Chondrocyte (in vitro differentiated cells): Measurements from ENCODE around the gene STXBP4. TPM values are rescaled to one million over a fixed set of nuclear protein-coding genes. Genes with fewer than 3 reads are reported as not detected.
A peak's percentile ranks its signal among the peaks of the same experiment; 100 is the strongest.

Experiments used
- DNase-seq: peaks from one replicate; pipeline ENCODE4 v3.0.0; 2021; ENCODE audit warnings: mixed read lengths, low spot score
- H3K27ac Mint-ChIP-seq: one replicate; pipeline ENCODE4 v1.8.0; 2021; ENCODE audit warnings: mild to moderate bottlenecking, moderate library complexity, mixed read lengths; ENCODE audit not compliant: unreplicated experiment
- H3K27me3 Mint-ChIP-seq: 2 replicates; pipeline ENCODE4 v1.8.0; 2021; ENCODE audit warnings: low read depth, mixed read lengths
- H3K36me3 Mint-ChIP-seq: 2 replicates; pipeline ENCODE4 v1.8.0; 2021; ENCODE audit warnings: low read depth, mixed read lengths
- H3K4me1 Mint-ChIP-seq: 2 replicates; pipeline ENCODE4 v1.8.0; 2021; ENCODE audit warnings: low read depth, mild to moderate bottlenecking, mixed read lengths
- H3K4me3 Mint-ChIP-seq: one replicate; pipeline ENCODE4 v1.8.0; 2021; ENCODE audit warnings: mild to moderate bottlenecking, moderate library complexity, mixed read lengths; ENCODE audit not compliant: unreplicated experiment
- H3K9me3 Mint-ChIP-seq: 2 replicates; pipeline ENCODE4 v1.8.0; 2021; ENCODE audit warnings: low read depth, mixed read lengths
- total RNA-seq: library from RNA; stranded (reverse); gene quantifications from 3 replicates; pipeline ENCODE4 v1.2.1, GENCODE V29; 2021
- TF ChIP-seq, protein P1 (sequence below): fragments of 200-600 bp; sonication (generic); IDR thresholded peaks from 2 replicates; pipeline ENCODE4 v1.5.0; 2021; ENCODE audit warnings: antibody characterized with exemption, mild to moderate bottlenecking, moderate library complexity

The STXBP4 gene
- total RNA-seq, 1 donor from 2014 or later = 11.9 TPM

DNA sequence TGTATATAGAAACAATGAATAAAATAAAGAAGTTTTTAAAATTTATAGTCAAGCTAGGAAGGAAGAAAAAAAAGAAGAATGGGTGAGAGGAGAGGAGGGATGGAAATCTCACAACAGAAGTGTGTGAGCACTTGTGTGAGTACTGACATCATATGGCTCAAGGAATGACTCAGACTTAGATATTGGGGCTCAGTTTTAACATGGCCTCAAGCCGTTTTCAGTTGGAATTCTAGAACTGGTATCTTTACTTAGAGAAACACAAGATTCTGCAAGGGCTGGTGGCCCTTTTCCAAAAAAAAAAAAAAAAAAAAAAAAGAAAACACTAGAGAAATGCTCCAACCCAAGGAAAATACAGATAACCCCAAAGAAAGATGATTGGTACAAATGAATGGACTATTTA lies 55.1 kb downstream of the STXBP4 start:
- Mint-ChIP-seq H3K4me3 (no peak overlapping the region), H3K27ac (no peak overlapping the region), H3K4me1 (no peaks in the 10 kb centered on the region), H3K36me3 (peaks cover 2% of the 10 kb centered on the region), H3K27me3 (no peaks in the 10 kb centered on the region), H3K9me3 (no peaks in the 10 kb centered on the region)
- DNase-seq = no peak
- TF ChIP-seq, protein P1, sequence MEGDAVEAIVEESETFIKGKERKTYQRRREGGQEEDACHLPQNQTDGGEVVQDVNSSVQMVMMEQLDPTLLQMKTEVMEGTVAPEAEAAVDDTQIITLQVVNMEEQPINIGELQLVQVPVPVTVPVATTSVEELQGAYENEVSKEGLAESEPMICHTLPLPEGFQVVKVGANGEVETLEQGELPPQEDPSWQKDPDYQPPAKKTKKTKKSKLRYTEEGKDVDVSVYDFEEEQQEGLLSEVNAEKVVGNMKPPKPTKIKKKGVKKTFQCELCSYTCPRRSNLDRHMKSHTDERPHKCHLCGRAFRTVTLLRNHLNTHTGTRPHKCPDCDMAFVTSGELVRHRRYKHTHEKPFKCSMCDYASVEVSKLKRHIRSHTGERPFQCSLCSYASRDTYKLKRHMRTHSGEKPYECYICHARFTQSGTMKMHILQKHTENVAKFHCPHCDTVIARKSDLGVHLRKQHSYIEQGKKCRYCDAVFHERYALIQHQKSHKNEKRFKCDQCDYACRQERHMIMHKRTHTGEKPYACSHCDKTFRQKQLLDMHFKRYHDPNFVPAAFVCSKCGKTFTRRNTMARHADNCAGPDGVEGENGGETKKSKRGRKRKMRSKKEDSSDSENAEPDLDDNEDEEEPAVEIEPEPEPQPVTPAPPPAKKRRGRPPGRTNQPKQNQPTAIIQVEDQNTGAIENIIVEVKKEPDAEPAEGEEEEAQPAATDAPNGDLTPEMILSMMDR = no peak

DNA sequence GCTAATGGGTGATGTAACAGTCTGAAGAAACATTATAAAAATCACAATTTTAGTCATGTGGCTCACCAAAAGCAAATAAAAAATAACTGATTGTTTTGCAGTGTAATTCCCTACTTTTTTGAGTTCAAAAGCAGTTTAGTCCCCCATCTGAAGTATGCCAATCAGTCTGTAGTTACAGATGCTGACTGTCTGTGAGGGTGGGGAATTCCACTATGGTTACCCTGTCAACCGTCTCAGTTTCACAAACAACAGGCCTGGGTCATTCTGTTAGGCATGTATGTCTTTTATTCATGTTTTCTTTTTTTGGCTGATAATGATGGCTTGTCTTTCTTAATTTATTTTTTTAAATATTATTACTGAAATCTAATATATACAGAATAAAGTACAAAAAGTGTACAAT lies 69.3 kb downstream of the STXBP4 start:
- no peaks in the 10 kb centered on the region for H3K27me3 Mint-ChIP-seq
- peaks cover 1% of the 10 kb centered on the region for H3K36me3 Mint-ChIP-seq
- TF ChIP-seq, protein P1 = no peak
- DNase-seq = no peak
- H3K4me3 Mint-ChIP-seq = no peak overlapping the region
- no peaks in the 10 kb centered on the region for H3K4me1 Mint-ChIP-seq
- no peaks in the 10 kb centered on the region for H3K9me3 Mint-ChIP-seq
- H3K27ac Mint-ChIP-seq = no peak overlapping the region

DNA sequence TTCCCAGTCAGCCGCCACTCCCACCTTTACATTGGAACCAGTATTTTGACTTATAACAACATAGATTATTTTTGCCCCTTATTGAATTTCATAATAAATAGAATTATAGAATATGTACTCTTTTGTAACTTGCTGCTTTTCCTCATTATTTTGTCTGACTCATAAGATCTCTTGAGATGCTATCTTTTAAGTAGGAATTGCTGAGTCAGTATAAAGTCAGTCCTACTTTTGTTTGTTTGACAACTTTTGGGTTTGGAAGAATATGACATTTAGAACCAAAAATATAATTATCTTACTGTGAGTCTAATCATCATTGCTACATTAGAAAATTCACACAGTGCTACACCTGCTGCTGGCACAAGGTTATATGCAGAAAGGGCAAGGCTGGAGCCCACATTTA lies 69.7 kb downstream of the STXBP4 start:
- no peaks in the 10 kb centered on the region for H3K9me3 Mint-ChIP-seq
- TF ChIP-seq, protein P1 = no peak
- no peaks in the 10 kb centered on the region for H3K36me3 Mint-ChIP-seq
- DNase-seq = no peak
- H3K4me3 Mint-ChIP-seq = no peak overlapping the region
- H3K4me1 Mint-ChIP-seq = no peaks in the 10 kb centered on the region
- H3K27ac Mint-ChIP-seq = no peak overlapping the region
- H3K27me3 Mint-ChIP-seq = no peaks in the 10 kb centered on the region

DNA sequence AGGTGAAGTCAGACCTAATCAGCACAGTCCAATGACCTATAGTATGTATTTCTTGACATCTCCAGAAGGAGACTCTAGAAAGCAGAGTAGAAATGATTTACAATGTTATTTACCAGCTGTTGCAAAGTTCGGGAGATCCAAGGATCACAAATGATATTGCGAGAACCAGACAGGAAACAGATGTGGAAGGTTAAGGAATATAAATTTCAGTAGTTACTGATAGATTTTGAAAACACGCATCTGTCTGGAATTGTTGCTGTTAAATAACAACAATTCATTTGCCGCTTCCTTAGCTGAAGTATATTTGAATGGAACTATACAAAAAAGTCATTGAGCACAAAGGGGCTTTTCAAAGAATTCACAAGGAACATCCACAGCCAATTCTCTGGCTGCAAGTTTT lies 72.0 kb downstream of the STXBP4 start:
- Mint-ChIP-seq H3K27ac (no peak overlapping the region), H3K4me3 (no peak overlapping the region), H3K4me1 (no peaks in the 10 kb centered on the region), H3K9me3 (no peaks in the 10 kb centered on the region), H3K36me3 (peaks cover 4% of the 10 kb centered on the region), H3K27me3 (no peaks in the 10 kb centered on the region)
- no peak for DNase-seq
- TF ChIP-seq, protein P1 = no peak

DNA sequence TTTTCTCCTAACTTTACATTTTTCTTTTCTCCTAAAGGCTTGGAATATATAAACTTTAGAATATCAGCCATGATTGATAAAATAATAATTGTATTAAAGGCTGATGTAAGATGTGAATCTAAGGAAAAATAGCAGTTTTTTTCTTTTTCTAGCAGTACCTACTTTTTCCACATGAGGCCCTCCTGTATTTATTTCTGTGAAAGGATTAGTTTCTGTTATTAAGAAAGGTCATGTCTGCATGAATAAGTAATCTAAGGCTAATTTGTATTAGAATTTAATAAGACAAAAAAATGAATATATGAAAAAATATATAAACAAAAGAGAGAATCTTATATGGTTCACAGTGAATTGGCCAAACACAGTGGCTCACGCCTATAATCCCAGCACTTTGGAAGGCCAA lies 85.3 kb downstream of the STXBP4 start:
- H3K4me1 Mint-ChIP-seq = no peaks in the 10 kb centered on the region
- TF ChIP-seq, protein P1 = peak; percentile 82
- no peak for DNase-seq
- peaks cover 3% of the 10 kb centered on the region for H3K9me3 Mint-ChIP-seq
- H3K27ac Mint-ChIP-seq = no peak overlapping the region
- H3K27me3 Mint-ChIP-seq = no peaks in the 10 kb centered on the region
- H3K36me3 Mint-ChIP-seq = peaks cover 5% of the 10 kb centered on the region
- H3K4me3 Mint-ChIP-seq = no peak overlapping the region
